ENCODE results near the gene QSER1. TPM values are rescaled to one million over a fixed set of nuclear protein-coding genes. Genes with fewer than 3 reads are reported as not detected.

Gene QSER1
- total RNA-seq, 1 experiment from 2014 or later: 60.9 TPM

- H4K20me1 ChIP-seq (ENCODE audit: insufficient read depth, low read depth, low read length): no peaks in the 10 kb centered on the region
- no peaks in the 10 kb centered on the region for H3K9me2 ChIP-seq (replicated peaks; ENCODE audit: insufficient read depth, low read length)
- no peak within 1 kb of the TSS for H3K9ac ChIP-seq (ENCODE audit: low read length)
- no peak for DNase-seq
- no peak within 1 kb of the TSS for H2AFZ ChIP-seq (ENCODE audit: low read length)
- no peaks in the 10 kb centered on the region for H3K36me3 ChIP-seq (ENCODE audit: insufficient read depth, low read length)
- H3K27ac ChIP-seq (ENCODE audit: low read length): no peak within 1 kb of the TSS
- H3K4me3 ChIP-seq (ENCODE audit: low read length): no peak within 1 kb of the TSS
- no peaks in the 10 kb centered on the region for H3K27me3 ChIP-seq (ENCODE audit: low read length)
- H3K4me2 ChIP-seq (ENCODE audit: low read depth, low read length, poor library complexity, severe bottlenecking): no peak within 1 kb of the TSS
- H3K9me3 ChIP-seq (ENCODE audit: low read length): no peaks in the 10 kb centered on the region
- no peaks in the 10 kb centered on the region for H3K79me2 ChIP-seq (ENCODE audit: low read length)
- H3K4me1 ChIP-seq (ENCODE audit: low read length): peaks cover 5% of the 10 kb centered on the region; the same call in 1 of the 2 replicates
Observed at GRCh38 chr11:33015621-33016551, 123.3 kb downstream of the QSER1 start, which contains the start of gene DEPDC7. TSS of gene DEPDC7 (plus strand) at chr11:33015878. CDS start at chr11:33015956, 78 bp downstream.

GRCh38 chr11:33016654-33017053 lies 124.0 kb downstream of the QSER1 start:
- Histone ChIP-seq H4K20me1 (ENCODE audit: insufficient read depth, low read depth, low read length) (no peaks in the 10 kb centered on the region), H3K9me2 (replicated peaks; ENCODE audit: insufficient read depth, low read length) (no peaks in the 10 kb centered on the region), H2AFZ (ENCODE audit: low read length) (no peak overlapping the region), H3K4me3 (ENCODE audit: low read length) (no peak overlapping the region), H3K4me1 (ENCODE audit: low read length) (peaks cover 5% of the 10 kb centered on the region; the same call in 1 of the 2 replicates), H3K9ac (ENCODE audit: low read length) (no peak overlapping the region), H3K79me2 (ENCODE audit: low read length) (no peaks in the 10 kb centered on the region), H3K27ac (ENCODE audit: low read length) (no peak overlapping the region), H3K27me3 (ENCODE audit: low read length) (no peaks in the 10 kb centered on the region), H3K9me3 (ENCODE audit: low read length) (no peaks in the 10 kb centered on the region), H3K36me3 (ENCODE audit: insufficient read depth, low read length) (no peaks in the 10 kb centered on the region), H3K4me2 (ENCODE audit: low read depth, low read length, poor library complexity, severe bottlenecking) (no peak overlapping the region)
- no peak for DNase-seq

GRCh38 chr11:33017478-33017877 lies 124.9 kb downstream of the QSER1 start:
- Histone ChIP-seq H3K9me3 (ENCODE audit: low read length) (no peaks in the 10 kb centered on the region), H3K36me3 (ENCODE audit: insufficient read depth, low read length) (no peaks in the 10 kb centered on the region), H4K20me1 (ENCODE audit: insufficient read depth, low read depth, low read length) (no peaks in the 10 kb centered on the region), H3K27me3 (ENCODE audit: low read length) (no peaks in the 10 kb centered on the region), H3K4me3 (ENCODE audit: low read length) (no peak overlapping the region), H3K4me2 (ENCODE audit: low read depth, low read length, poor library complexity, severe bottlenecking) (no peak overlapping the region), H3K4me1 (ENCODE audit: low read length) (peaks cover 5% of the 10 kb centered on the region; the same call in 1 of the 2 replicates), H3K27ac (ENCODE audit: low read length) (no peak overlapping the region), H3K9me2 (replicated peaks; ENCODE audit: insufficient read depth, low read length) (no peaks in the 10 kb centered on the region), H2AFZ (ENCODE audit: low read length) (no peak overlapping the region), H3K9ac (ENCODE audit: low read length) (no peak overlapping the region), H3K79me2 (ENCODE audit: low read length) (no peaks in the 10 kb centered on the region)
- DNase-seq: no peak

- peaks cover 5% of the 10 kb centered on the region; the same call in 1 of the 2 replicates for H3K4me1 ChIP-seq (ENCODE audit: low read length)
- H3K27ac ChIP-seq (ENCODE audit: low read length): no peak overlapping the region
- no peak for DNase-seq
- H3K79me2 ChIP-seq (ENCODE audit: low read length): no peaks in the 10 kb centered on the region
- no peak overlapping the region for H3K4me3 ChIP-seq (ENCODE audit: low read length)
- H3K27me3 ChIP-seq (ENCODE audit: low read length): no peaks in the 10 kb centered on the region
- H3K9me2 ChIP-seq (replicated peaks; ENCODE audit: insufficient read depth, low read length): no peaks in the 10 kb centered on the region
- H3K36me3 ChIP-seq (ENCODE audit: insufficient read depth, low read length): no peaks in the 10 kb centered on the region
- no peaks in the 10 kb centered on the region for H3K9me3 ChIP-seq (ENCODE audit: low read length)
- H2AFZ ChIP-seq (ENCODE audit: low read length): no peak overlapping the region
- H4K20me1 ChIP-seq (ENCODE audit: insufficient read depth, low read depth, low read length): no peaks in the 10 kb centered on the region
- no peak overlapping the region for H3K4me2 ChIP-seq (ENCODE audit: low read depth, low read length, poor library complexity, severe bottlenecking)
- H3K9ac ChIP-seq (ENCODE audit: low read length): no peak overlapping the region
Observed at GRCh38 chr11:33017965-33018364, 125.4 kb downstream of the QSER1 start.

GRCh38 chr11:33018840-33019239 lies 126.2 kb downstream of the QSER1 start:
- no peak overlapping the region for H3K4me3 ChIP-seq (ENCODE audit: low read length)
- DNase-seq: no peak
- peaks cover 5% of the 10 kb centered on the region; the same call in 1 of the 2 replicates for H3K4me1 ChIP-seq (ENCODE audit: low read length)
- no peaks in the 10 kb centered on the region for H3K27me3 ChIP-seq (ENCODE audit: low read length)
- no peaks in the 10 kb centered on the region for H3K79me2 ChIP-seq (ENCODE audit: low read length)
- no peaks in the 10 kb centered on the region for H3K9me3 ChIP-seq (ENCODE audit: low read length)
- H2AFZ ChIP-seq (ENCODE audit: low read length): no peak overlapping the region
- H3K27ac ChIP-seq (ENCODE audit: low read length): no peak overlapping the region
- H3K36me3 ChIP-seq (ENCODE audit: insufficient read depth, low read length): no peaks in the 10 kb centered on the region
- H4K20me1 ChIP-seq (ENCODE audit: insufficient read depth, low read depth, low read length): no peaks in the 10 kb centered on the region
- H3K9me2 ChIP-seq (replicated peaks; ENCODE audit: insufficient read depth, low read length): no peaks in the 10 kb centered on the region
- H3K9ac ChIP-seq (ENCODE audit: low read length): no peak overlapping the region
- H3K4me2 ChIP-seq (ENCODE audit: low read depth, low read length, poor library complexity, severe bottlenecking): no peak overlapping the region

- H3K4me1 ChIP-seq (ENCODE audit: low read length): peaks cover 10% of the 10 kb centered on the region
- H3K27me3 ChIP-seq (ENCODE audit: low read length): no peaks in the 10 kb centered on the region
- H3K9me3 ChIP-seq (ENCODE audit: low read length): no peaks in the 10 kb centered on the region
- H3K4me2 ChIP-seq (ENCODE audit: low read depth, low read length, poor library complexity, severe bottlenecking): no peak overlapping the region
- H3K79me2 ChIP-seq (ENCODE audit: low read length): no peaks in the 10 kb centered on the region
- no peaks in the 10 kb centered on the region for H3K36me3 ChIP-seq (ENCODE audit: insufficient read depth, low read length)
- no peaks in the 10 kb centered on the region for H4K20me1 ChIP-seq (ENCODE audit: insufficient read depth, low read depth, low read length)
- no peak overlapping the region for H3K27ac ChIP-seq (ENCODE audit: low read length)
- no peaks in the 10 kb centered on the region for H3K9me2 ChIP-seq (replicated peaks; ENCODE audit: insufficient read depth, low read length)
- no peak for DNase-seq
- no peak overlapping the region for H3K4me3 ChIP-seq (ENCODE audit: low read length)
- no peak overlapping the region for H3K9ac ChIP-seq (ENCODE audit: low read length)
- no peak overlapping the region for H2AFZ ChIP-seq (ENCODE audit: low read length)
Observed at GRCh38 chr11:33021501-33021900, 128.9 kb downstream of the QSER1 start.

GRCh38 chr11:33021937-33022336 lies 129.3 kb downstream of the QSER1 start:
- no peak for DNase-seq
- H3K4me2 ChIP-seq (ENCODE audit: low read depth, low read length, poor library complexity, severe bottlenecking): no peak overlapping the region
- no peaks in the 10 kb centered on the region for H3K79me2 ChIP-seq (ENCODE audit: low read length)
- no peak overlapping the region for H3K9ac ChIP-seq (ENCODE audit: low read length)
- peaks cover 10% of the 10 kb centered on the region for H3K4me1 ChIP-seq (ENCODE audit: low read length)
- no peaks in the 10 kb centered on the region for H4K20me1 ChIP-seq (ENCODE audit: insufficient read depth, low read depth, low read length)
- no peak overlapping the region for H3K4me3 ChIP-seq (ENCODE audit: low read length)
- H3K9me2 ChIP-seq (replicated peaks; ENCODE audit: insufficient read depth, low read length): no peaks in the 10 kb centered on the region
- H2AFZ ChIP-seq (ENCODE audit: low read length): no peak overlapping the region
- no peaks in the 10 kb centered on the region for H3K9me3 ChIP-seq (ENCODE audit: low read length)
- no peaks in the 10 kb centered on the region for H3K27me3 ChIP-seq (ENCODE audit: low read length)
- no peak overlapping the region for H3K27ac ChIP-seq (ENCODE audit: low read length)
- no peaks in the 10 kb centered on the region for H3K36me3 ChIP-seq (ENCODE audit: insufficient read depth, low read length)

- Histone ChIP-seq H3K27ac (ENCODE audit: low read length) (no peak overlapping the region), H3K79me2 (ENCODE audit: low read length) (no peaks in the 10 kb centered on the region), H3K9ac (ENCODE audit: low read length) (no peak overlapping the region), H3K4me3 (ENCODE audit: low read length) (no peak overlapping the region), H3K27me3 (ENCODE audit: low read length) (no peaks in the 10 kb centered on the region), H3K4me1 (ENCODE audit: low read length) (peaks cover 5% of the 10 kb centered on the region), H3K9me2 (replicated peaks; ENCODE audit: insufficient read depth, low read length) (no peaks in the 10 kb centered on the region), H4K20me1 (ENCODE audit: insufficient read depth, low read depth, low read length) (no peaks in the 10 kb centered on the region), H2AFZ (ENCODE audit: low read length) (no peak overlapping the region), H3K9me3 (ENCODE audit: low read length) (no peaks in the 10 kb centered on the region), H3K36me3 (ENCODE audit: insufficient read depth, low read length) (no peaks in the 10 kb centered on the region), H3K4me2 (ENCODE audit: low read depth, low read length, poor library complexity, severe bottlenecking) (no peak overlapping the region)
- DNase-seq: no peak
Observed at GRCh38 chr11:33025339-33025722, 132.7 kb downstream of the QSER1 start.

All from Karpas-422 (cell line).